ENCODE data around the gene ZNF287.

Gene ZNF287

GRCh38 chr17:16515933-16516332, 53.1 kb downstream of the ZNF287 start:
- DNase-seq = no peak

- no peak for DNase-seq
Measured at GRCh38 chr17:16513873-16514272, 55.1 kb downstream of the ZNF287 start.

DNA sequence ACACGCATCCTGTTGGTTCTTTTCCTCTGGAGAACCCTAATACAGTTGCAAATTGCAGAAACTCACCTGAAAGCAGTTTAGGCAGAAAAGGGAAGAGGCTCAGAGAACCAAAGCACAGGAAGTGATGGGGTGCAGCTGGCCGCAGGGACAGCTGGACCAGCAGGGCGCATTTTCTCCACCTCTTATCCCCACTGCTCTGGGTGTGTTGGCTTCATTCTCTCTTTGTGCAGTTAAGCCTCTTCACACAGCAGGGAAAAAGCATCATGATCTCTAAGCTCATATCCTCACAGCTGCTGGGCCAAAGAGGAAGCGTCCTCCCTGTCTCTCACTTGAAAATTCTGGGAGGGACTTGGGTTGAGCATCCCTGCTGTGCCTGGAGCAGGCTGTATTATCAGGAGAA, 57.0 kb downstream of the ZNF287 start:
- no peak for DNase-seq

DNA sequence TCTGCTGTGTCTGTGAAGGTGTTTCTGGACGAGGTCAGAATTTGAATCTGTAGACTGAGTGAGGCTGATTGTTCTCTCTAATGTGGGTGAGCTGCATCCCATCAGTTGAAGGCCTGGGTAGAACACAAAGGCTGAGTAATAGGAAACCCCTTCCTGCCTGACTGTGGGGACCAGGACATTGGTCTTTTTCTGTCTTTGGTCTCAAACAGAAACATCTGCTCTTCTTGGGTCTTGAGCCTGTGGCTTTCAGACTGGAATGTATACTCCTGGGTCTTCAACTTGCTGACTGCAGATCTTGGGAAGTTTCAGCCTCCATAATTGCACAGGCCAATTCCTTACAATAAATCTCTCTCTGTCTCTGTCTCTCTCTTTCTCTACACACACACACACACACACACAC, 57.4 kb downstream of the ZNF287 start:
- DNase-seq = no peak

- DNase-seq = no peak
Measured at GRCh38 chr17:16507918-16508533, 61.0 kb downstream of the ZNF287 start.

DNA sequence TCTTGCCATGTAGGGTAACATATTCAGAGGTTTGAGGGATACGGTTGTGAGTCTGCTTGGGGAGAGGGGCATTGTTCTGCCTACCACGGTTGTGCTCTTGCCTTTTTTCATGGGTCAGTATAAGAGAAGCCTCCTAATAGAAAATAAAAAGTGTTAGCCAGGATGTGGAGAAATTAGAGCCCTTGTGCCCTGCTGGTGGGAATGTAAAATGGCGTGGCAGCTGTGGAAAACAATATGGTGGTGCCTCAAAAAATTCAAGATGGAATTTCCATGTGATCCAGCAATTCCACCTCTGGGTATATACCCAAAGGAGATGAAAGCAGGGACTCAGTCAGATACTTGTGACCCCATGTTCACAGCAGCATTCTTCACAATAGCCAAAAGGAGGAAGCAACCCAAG, 62.8 kb downstream of the ZNF287 start:
- no peak for DNase-seq

GRCh38 chr17:16504984-16505383, 64.0 kb downstream of the ZNF287 start:
- DNase-seq = no peak

Data from RPMI8226 (cell line).